CMK (cell line): Measurements from ENCODE around the gene SQSTM1.

Experiments used
- DNase-seq: peaks from one replicate; pipeline ENCODE4 v3.0.0-alpha.2; 2010; ENCODE audit warnings: low read depth

The SQSTM1 gene

DNA sequence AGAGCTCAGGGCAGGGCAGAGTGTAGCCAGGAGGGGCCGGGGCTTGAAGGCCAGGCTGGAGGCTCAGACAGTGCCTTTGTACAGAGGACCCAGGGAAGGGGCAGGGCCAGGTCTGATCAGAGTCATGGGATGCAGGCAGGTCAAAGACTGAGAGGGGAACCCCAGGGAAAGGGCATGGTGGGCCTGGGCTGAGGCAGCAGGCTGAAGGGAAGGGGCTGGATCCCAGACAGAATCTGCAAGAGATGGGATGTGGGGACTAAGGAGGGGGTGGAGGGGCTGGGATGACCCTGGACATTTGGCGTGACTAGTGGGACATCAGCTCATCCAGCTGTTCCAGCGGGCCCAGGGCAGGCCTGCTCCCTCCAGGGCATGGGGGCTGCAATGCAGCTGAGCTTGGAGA is 53.4 kb downstream of the SQSTM1 start:
- no peak for DNase-seq

- no peak for DNase-seq
Measured at GRCh38 chr5:179874536-179875292, 54.0 kb downstream of the SQSTM1 start.

GRCh38 chr5:179875741-179876609 is 55.3 kb downstream of the SQSTM1 start:
- no peak for DNase-seq

GRCh38 chr5:179876610-179876952 is 55.9 kb downstream of the SQSTM1 start:
- no peak for DNase-seq

DNA sequence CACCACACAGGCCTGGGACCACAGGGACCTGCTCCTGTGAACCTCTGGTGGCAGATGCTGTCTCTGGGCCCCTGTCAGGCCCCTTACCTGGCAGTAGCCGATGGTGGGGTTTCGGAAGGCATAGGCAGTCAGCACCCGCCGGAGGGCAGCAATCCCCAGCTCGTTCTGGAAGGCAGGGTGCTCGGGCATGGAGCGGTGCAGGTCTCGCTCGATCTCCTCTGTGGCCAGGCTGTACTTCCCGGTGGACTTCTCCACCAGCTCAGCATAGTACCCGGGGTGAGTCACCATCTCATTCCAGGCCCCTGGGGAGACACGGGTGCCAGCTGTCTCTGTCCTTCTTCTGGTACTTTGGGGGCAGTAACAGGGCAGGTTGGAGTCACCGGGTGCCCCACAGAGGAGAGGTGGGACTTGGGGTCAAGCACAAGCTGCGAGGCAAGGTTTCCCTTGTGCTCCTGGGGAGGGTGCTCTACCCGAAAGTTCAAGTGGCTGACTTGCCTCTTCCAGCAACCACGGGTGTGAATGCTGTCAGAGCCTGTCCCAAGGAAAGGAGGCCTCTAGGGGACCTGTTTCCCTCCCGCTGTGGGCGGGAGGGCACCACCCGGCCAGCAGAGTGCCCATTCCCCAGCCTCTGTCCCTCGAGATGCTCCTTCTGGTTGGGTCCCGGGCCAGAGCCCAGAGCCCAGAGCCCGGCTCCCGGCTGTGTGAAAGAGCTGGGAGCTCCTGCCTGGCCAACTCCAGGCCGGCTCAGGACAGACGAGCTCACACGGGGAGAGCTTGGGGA is 57.7 kb downstream of the SQSTM1 start:
- no peak for DNase-seq

DNA sequence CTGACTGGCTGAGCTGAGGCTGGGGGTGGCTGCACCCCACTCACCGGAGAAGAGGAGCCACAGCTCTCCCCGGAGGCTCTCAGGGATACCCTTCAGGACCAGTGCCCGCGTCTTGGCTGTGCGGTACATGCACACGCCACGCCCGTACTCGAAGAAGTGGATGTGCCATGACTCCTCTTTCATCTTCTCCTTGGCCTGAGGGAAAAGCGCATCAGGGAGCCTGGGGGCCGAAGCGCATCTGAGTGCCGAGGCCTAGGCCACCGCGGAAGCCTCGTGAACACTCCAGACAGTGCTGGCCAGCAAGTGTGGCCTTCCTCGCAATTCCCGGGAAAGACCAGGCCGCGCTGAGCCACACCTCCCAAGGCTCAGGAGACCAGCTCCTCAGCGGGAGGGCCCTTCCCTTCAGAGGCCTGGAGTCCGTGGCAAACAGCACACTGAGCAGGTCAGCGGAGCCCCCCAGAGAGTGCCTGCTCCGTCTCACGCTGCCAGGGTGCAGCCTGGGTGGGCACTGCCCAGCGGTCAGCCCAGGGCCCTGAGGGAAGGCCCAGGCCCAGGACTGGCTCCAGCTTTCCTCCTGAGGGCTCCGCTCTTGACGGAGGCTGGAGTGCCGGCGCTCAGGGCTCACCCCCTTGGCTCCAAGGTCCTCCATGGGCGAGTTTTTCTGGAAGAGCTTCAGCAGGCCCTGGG is 58.4 kb downstream of the SQSTM1 start:
- no peak for DNase-seq

- DNase-seq: no peak
Measured at GRCh38 chr5:179879690-179880010, 58.9 kb downstream of the SQSTM1 start.

GRCh38 chr5:179880066-179880650 is 59.5 kb downstream of the SQSTM1 start:
- DNase-seq: no peak

DNA sequence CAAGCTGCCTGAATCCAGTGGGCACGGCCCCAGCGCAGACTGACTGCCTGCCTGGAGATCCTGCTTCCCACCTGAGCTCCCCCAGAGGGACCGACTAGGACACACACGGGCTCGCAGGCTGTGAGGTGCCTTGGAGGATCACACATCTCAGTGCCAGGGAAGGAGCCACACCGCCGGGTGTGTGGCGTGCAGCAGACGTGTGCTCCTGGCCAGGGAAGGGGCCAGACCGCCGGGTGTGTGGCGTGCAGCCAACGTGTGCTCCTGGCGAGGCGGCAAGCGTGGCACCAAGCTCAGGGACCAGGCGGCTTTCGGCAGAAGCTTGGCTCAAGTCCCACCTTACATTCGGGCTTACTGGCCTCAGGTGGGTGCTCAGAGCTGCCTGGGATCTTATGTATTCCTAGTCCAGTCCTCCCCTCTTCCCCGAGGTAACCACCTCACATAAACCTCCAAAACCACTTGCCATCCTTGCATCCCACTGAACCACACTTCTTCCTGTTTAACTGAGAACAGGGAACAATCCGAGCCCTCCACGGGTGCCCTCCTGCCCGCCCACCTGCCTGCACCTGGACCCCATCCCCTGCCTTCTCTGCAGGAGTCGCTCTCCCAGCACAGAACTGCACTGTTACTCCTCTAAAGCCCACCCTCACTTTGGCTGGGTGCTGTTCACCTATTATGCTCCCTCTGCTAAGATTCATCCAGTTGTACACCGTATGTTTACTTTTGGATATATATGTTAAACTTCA is 60.3 kb downstream of the SQSTM1 start:
- DNase-seq: no peak

GRCh38 chr5:179882338-179882737 is 61.6 kb downstream of the SQSTM1 start:
- no peak for DNase-seq

DNA sequence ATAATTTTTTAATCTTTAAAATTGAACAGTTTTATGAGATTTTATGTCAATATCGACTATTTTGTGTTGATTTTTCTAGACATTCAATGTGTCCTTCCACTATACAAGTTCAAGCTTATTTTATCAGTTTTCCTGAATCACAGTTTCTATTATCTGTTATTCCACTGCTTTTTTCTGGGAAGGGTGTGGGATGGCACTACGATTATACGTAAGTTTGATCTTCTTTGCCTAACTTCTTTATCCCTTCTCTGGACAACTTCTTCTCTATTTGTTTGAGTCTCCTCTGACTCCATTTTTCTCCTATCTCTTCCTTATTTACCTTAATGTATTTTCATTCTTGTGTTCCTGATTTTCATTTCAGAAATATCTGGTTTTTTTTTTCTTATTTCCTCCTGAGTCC is 62.5 kb downstream of the SQSTM1 start:
- DNase-seq: no peak

- DNase-seq: no peak
Measured at GRCh38 chr5:179885491-179886090, 64.9 kb downstream of the SQSTM1 start.

DNA sequence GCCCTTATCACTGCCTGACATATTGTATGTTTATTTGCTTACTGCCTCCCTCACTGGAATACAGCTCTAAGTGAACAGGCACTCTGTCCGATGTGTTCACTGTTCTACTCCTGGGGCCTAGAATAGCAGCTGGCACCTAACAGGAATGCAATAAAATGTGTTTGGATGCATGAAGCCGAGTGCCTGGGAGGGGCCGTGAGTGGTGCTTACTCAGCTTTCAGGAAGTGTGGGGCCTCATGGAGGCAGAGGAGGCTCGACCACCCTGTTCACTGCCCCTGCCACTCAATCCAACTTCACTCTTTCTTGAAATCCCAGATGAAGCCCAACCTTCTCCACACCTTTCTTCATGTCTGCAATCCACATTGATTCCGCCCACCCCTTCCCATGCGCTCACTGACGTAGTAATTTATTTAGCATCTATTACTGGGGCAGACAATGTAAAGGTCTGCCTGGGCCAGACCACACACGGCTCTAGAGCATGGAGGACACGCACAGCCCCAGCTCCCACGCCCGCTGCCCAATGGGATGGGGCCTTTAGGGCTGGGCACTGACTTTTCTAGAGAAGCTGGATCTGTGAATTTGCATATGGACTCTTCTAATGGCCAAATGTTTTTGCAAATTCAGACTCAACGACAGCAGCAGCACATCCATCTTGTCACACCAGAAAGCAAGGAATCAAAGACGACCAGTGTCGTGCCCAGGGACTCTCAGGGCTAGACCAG is 65.6 kb downstream of the SQSTM1 start:
- no peak for DNase-seq

GRCh38 chr5:179887095-179887494 is 66.4 kb downstream of the SQSTM1 start:
- DNase-seq: no peak
